ENCODE results near the gene ALG9. TPM values are rescaled to one million over a fixed set of nuclear protein-coding genes. Genes with fewer than 3 reads are reported as not detected.

The ALG9 gene
- total RNA-seq, 4 donors from 2014 or later: 35.3 to 44.9 (median 36.6) TPM

- 79 to 95% methylated on average over 2 of the region's 2 CpGs for WGBS, 2 donors
- no peaks in the 10 kb centered on the region for H3K9me3 ChIP-seq
- H3K36me3 ChIP-seq: peaks cover 0 to 4% of the 10 kb centered on the region in 2 donors
- no peaks in the 10 kb centered on the region for H3K27me3 ChIP-seq
- intact Hi-C loops (cut with DNase I): no loop called here
- TF ChIP-seq CTCF (IDR thresholded peaks at IDR 0.05): no peak
- no peak for TF ChIP-seq POLR2A (IDR thresholded peaks at IDR 0.05)
- no peaks in the 10 kb centered on the region for H3K4me1 ChIP-seq
- H3K27ac ChIP-seq: no peak overlapping the region
- no peak for DNase-seq
- H3K4me3 ChIP-seq (replicated peaks in 1 of 3): no peak overlapping the region
These were observed 70.2 kb downstream of the ALG9 start for GRCh38 chr11:111801135-111801534.

GRCh38 chr11:111798279-111798678 is 73.1 kb downstream of the ALG9 start:
- 88 to 95% methylated on average over 1 of the region's 1 CpG for WGBS, 2 donors
- no peaks in the 10 kb centered on the region for H3K9me3 ChIP-seq
- H3K36me3 ChIP-seq: no peaks in the 10 kb centered on the region
- no peak overlapping the region for H3K4me3 ChIP-seq (replicated peaks in 1 of 3)
- H3K27ac ChIP-seq: no peak overlapping the region
- no peaks in the 10 kb centered on the region for H3K4me1 ChIP-seq
- TF ChIP-seq POLR2A (IDR thresholded peaks at IDR 0.05) (no peak), CTCF (IDR thresholded peaks at IDR 0.05) (no peak)
- intact Hi-C loops (cut with DNase I): no loop called here
- no peak for DNase-seq
- no peaks in the 10 kb centered on the region for H3K27me3 ChIP-seq

GRCh38 chr11:111797145-111797581 is 74.2 kb downstream of the ALG9 start:
- intact Hi-C loops (cut with DNase I): no loop called here
- H3K4me3 ChIP-seq (replicated peaks in 1 of 3): no peak overlapping the region
- H3K27ac ChIP-seq: no peak overlapping the region
- H3K4me1 ChIP-seq: no peaks in the 10 kb centered on the region
- 88 to 97% methylated on average over 2 of the region's 2 CpGs for WGBS, 2 donors
- no peaks in the 10 kb centered on the region for H3K27me3 ChIP-seq
- TF ChIP-seq POLR2A (IDR thresholded peaks at IDR 0.05) (no peak), CTCF (IDR thresholded peaks at IDR 0.05) (no peak)
- no peaks in the 10 kb centered on the region for H3K9me3 ChIP-seq
- no peak for DNase-seq
- H3K36me3 ChIP-seq: no peaks in the 10 kb centered on the region

- DNase-seq: no peak
- TF ChIP-seq POLR2A (IDR thresholded peaks at IDR 0.05): no peak
- no peak for TF ChIP-seq CTCF (IDR thresholded peaks at IDR 0.05)
- H3K4me3 ChIP-seq (replicated peaks in 1 of 3): no peak overlapping the region
- intact Hi-C loops (cut with DNase I): no loop called here
- 75 to 76% methylated on average over 3 of the region's 3 CpGs for WGBS, 2 donors
- no peaks in the 10 kb centered on the region for H3K4me1 ChIP-seq
- no peak overlapping the region for H3K27ac ChIP-seq
- no peaks in the 10 kb centered on the region for H3K9me3 ChIP-seq
- H3K36me3 ChIP-seq: no peaks in the 10 kb centered on the region
- H3K27me3 ChIP-seq: no peaks in the 10 kb centered on the region
These were observed 74.7 kb downstream of the ALG9 start for GRCh38 chr11:111796696-111797095.

- intact Hi-C loops (cut with DNase I): no loop called here
- no peak overlapping the region for H3K27ac ChIP-seq
- no peak overlapping the region for H3K4me3 ChIP-seq (replicated peaks in 1 of 3)
- WGBS, 2 donors: 95 to 97% methylated on average over 7 of the region's 7 CpGs
- no peaks in the 10 kb centered on the region for H3K27me3 ChIP-seq
- TF ChIP-seq POLR2A (IDR thresholded peaks at IDR 0.05) (no peak), CTCF (IDR thresholded peaks at IDR 0.05) (no peak)
- H3K36me3 ChIP-seq: no peaks in the 10 kb centered on the region
- no peaks in the 10 kb centered on the region for H3K9me3 ChIP-seq
- no peak for DNase-seq
- H3K4me1 ChIP-seq: no peaks in the 10 kb centered on the region
These were observed 75.9 kb downstream of the ALG9 start for GRCh38 chr11:111795334-111795985.

Data from thyroid gland (tissue), 4 donors.